Measurements from ENCODE around the gene AGR3.

The AGR3 gene

GRCh38 chr7:16881844-16882243, at the start of gene AGR3:
TSS of gene AGR3 (minus strand) at chr7:16881983. CDS start at chr7:16878618, 3,365 bp downstream.
- no peak for DNase-seq (ENCODE audit: low spot score)

GRCh38 chr7:16930946-16931345, 49.2 kb upstream of the AGR3 start:
- no peak for DNase-seq (ENCODE audit: low spot score)

- DNase-seq (ENCODE audit: low spot score) = no peak
Measured at GRCh38 chr7:16929146-16929762, 47.5 kb upstream of the AGR3 start.

- no peak for DNase-seq (ENCODE audit: low spot score)
Measured at GRCh38 chr7:16926861-16927260, 45.1 kb upstream of the AGR3 start.

- peak; percentile 17 for DNase-seq (ENCODE audit: low spot score)
Measured at GRCh38 chr7:16926283-16926682, 44.5 kb upstream of the AGR3 start.

- DNase-seq (ENCODE audit: low spot score) = no peak
Measured at GRCh38 chr7:16925609-16926008, 43.8 kb upstream of the AGR3 start.

- DNase-seq (ENCODE audit: low spot score) = peak; percentile 40
Measured at GRCh38 chr7:16923019-16923418, 41.2 kb upstream of the AGR3 start.

GRCh38 chr7:16921644-16922257, 40.0 kb upstream of the AGR3 start:
- DNase-seq (ENCODE audit: low spot score) = no peak

- DNase-seq (ENCODE audit: low spot score) = no peak
Measured at GRCh38 chr7:16921151-16921550, 39.4 kb upstream of the AGR3 start.

GRCh38 chr7:16919440-16919839, 37.7 kb upstream of the AGR3 start:
- no peak for DNase-seq (ENCODE audit: low spot score)

- peak; percentile 33 for DNase-seq (ENCODE audit: low spot score)
Measured at GRCh38 chr7:16918288-16918895, 36.6 kb upstream of the AGR3 start.

GRCh38 chr7:16916738-16917137, 35.0 kb upstream of the AGR3 start:
- DNase-seq (ENCODE audit: low spot score) = no peak

- DNase-seq (ENCODE audit: low spot score) = no peak
Measured at GRCh38 chr7:16916105-16916639, 34.4 kb upstream of the AGR3 start.

GRCh38 chr7:16915405-16915804, 33.6 kb upstream of the AGR3 start:
- no peak for DNase-seq (ENCODE audit: low spot score)

- no peak for DNase-seq (ENCODE audit: low spot score)
Measured at GRCh38 chr7:16914771-16915170, 33.0 kb upstream of the AGR3 start.

GRCh38 chr7:16913643-16914042, 31.9 kb upstream of the AGR3 start:
- DNase-seq (ENCODE audit: low spot score) = no peak

- no peak for DNase-seq (ENCODE audit: low spot score)
Measured at GRCh38 chr7:16912540-16912939, 30.8 kb upstream of the AGR3 start.

GRCh38 chr7:16908561-16908960, 26.8 kb upstream of the AGR3 start:
- DNase-seq (ENCODE audit: low spot score) = no peak

GRCh38 chr7:16905300-16906044, 23.7 kb upstream of the AGR3 start:
- DNase-seq (ENCODE audit: low spot score) = no peak

- DNase-seq (ENCODE audit: low spot score) = no peak
Measured at GRCh38 chr7:16904076-16904475, 22.3 kb upstream of the AGR3 start.

- no peak for DNase-seq (ENCODE audit: low spot score)
Measured at GRCh38 chr7:16900209-16900768, 18.5 kb upstream of the AGR3 start.
